HepG2 (cell line): ENCODE results near the gene ADAT3. TPM values are rescaled to one million over a fixed set of nuclear protein-coding genes. Genes with fewer than 3 reads are reported as not detected.

Source experiments
- ATAC-seq: fragments of 200-7000 bp; cut with Tn5 transposase; 3 replicates; pipeline ENCODE4 v1.9.1; 2020; ENCODE audit warnings: mild to moderate bottlenecking, moderate library complexity
- BruUV-seq: library from RNA; stranded (reverse); fragments of 400-500 nt; replicated peaks from 2 replicates; lab custom pipeline; 2021; lab: Mats Ljungman, UMichigan
- CTCF ChIA-PET: fragments of 300-600 bp; formaldehyde crosslinking; extraction: SDS; loops from one replicate; lab custom pipeline; 2021; ENCODE audit warnings: low total read pairs, inconsistent platforms, low intra/inter-chr PET ratio; lab: Yijun Ruan, JAX
- POLR2A ChIA-PET: fragments of 350-600 bp; sonication (Branson Sonifier 250); formaldehyde crosslinking; loops from one replicate; lab custom pipeline; 2020; ENCODE audit warnings: antibody characterized with exemption, inconsistent platforms; lab: Yijun Ruan, JAX
- DNase-seq: peaks from one replicate; pipeline ENCODE4 v3.0.0-alpha.2; 2015; ENCODE audit warnings: low spot score
- FAIRE-seq: peaks from 3 replicates; lab custom pipeline; 2011; peaks lifted over from hg19 to GRCh38; lab: Jason Lieb, UNC
- H2AFZ ChIP-seq: one replicate; pipeline ENCODE4 v1.6.1; 2011; ENCODE audit warnings: low read length, inconsistent platforms
- H3K27ac ChIP-seq: fragments of 300-600 bp; 3 replicates; pipeline ENCODE4 v1.8.0; 2011; ENCODE audit warnings: mixed run types, mild to moderate bottlenecking, mixed read lengths, low read length, inconsistent platforms; ENCODE audit not compliant: insufficient read depth; ENCODE audit errors: extremely low read length
- H3K27me3 ChIP-seq, 2 experiments: fragments of 200-600 bp in 1 of 2; 2 replicates in 1 of 2; 3 replicates in 1 of 2; pipeline versions ENCODE4 v1.6.0 to v1.8.0; 2011; ENCODE audit warnings: low read length in 2 of 2, mild to moderate bottlenecking in 2 of 2, moderate library complexity in 2 of 2, inconsistent platforms in 1 of 2; ENCODE audit not compliant: insufficient read depth in 2 of 2, control insufficient read depth in 1 of 2
- H3K36me3 ChIP-seq, 2 experiments: fragments of 200-600 bp in 1 of 2; replicated peaks in 1 of 2; 2 replicates in 1 of 2; 3 replicates in 1 of 2; pipeline versions ENCODE4 v1.5.1 to v1.8.0; 2011; ENCODE audit warnings: low read length in 2 of 2, inconsistent platforms in 1 of 2; ENCODE audit not compliant: insufficient read depth in 2 of 2, control insufficient read depth in 1 of 2
- H3K4me1 ChIP-seq: 2 replicates; pipeline ENCODE4 v1.5.1; 2012; ENCODE audit warnings: low read length, inconsistent platforms; ENCODE audit not compliant: insufficient read depth
- H3K4me2 ChIP-seq: 2 replicates; pipeline ENCODE4 v1.6.0; 2011; ENCODE audit warnings: low read depth, low read length, inconsistent platforms
- H3K4me3 ChIP-seq, 3 experiments: fragments of 200-600 bp in 1 of 3; sonication (generic), shearing (Covaris generic) in 1 of 3; replicated peaks in 1 of 3; 2 replicates each; pipeline ENCODE4 v1.5.1; 2011 to 2016; ENCODE audit warnings: low read length in 3 of 3, inconsistent platforms in 2 of 3, low read depth in 2 of 3, mild to moderate bottlenecking in 2 of 3, control low read depth in 1 of 3, mixed read lengths in 1 of 3; ENCODE audit not compliant: insufficient read depth in 1 of 3
- H3K79me2 ChIP-seq: one replicate; pipeline ENCODE4 v1.6.1; 2011; ENCODE audit warnings: low read length, inconsistent platforms; ENCODE audit not compliant: insufficient read depth
- H3K9ac ChIP-seq: 2 replicates; pipeline ENCODE4 v1.6.0; 2011; ENCODE audit warnings: mild to moderate bottlenecking, low read depth, low read length, inconsistent platforms; ENCODE audit not compliant: insufficient read depth
- H3K9me3 ChIP-seq: 2 replicates; pipeline ENCODE4 v1.5.1; 2012; ENCODE audit warnings: mild to moderate bottlenecking, low read length
- H4K20me1 ChIP-seq: 2 replicates; pipeline ENCODE4 v1.6.0; 2011; ENCODE audit warnings: inconsistent platforms, mild to moderate bottlenecking, low read length, moderate library complexity; ENCODE audit not compliant: insufficient read depth
- ATF7 ChIP-seq, 2 experiments: fragments of 450-650 bp in 1 of 2; sonication (generic) in 1 of 2; formaldehyde crosslinking in 1 of 2; IDR thresholded peaks; 2 replicates each; pipeline versions ENCODE4 v1.4.0 to v1.6.1; 2016 to 2020; ENCODE audit warnings: antibody characterized with exemption in 1 of 2, mild to moderate bottlenecking in 1 of 2, missing genetic modification reagents in 1 of 2
- ATM ChIP-seq: fragments of 450-650 bp; IDR thresholded peaks from 2 replicates; pipeline ENCODE4 v1.7.1; 2017; ENCODE audit warnings: mild to moderate bottlenecking, borderline replicate concordance
- BCL6 ChIP-seq: IDR thresholded peaks from 2 replicates; pipeline ENCODE4 v1.6.1; 2016; ENCODE audit warnings: missing genetic modification reagents, missing compliant biosample characterization
- GABPA ChIP-seq, 2 experiments: IDR thresholded peaks; 2 replicates each; pipeline ENCODE4 v1.6.1; 2011 to 2016; ENCODE audit warnings: low read depth in 2 of 2, low read length in 1 of 2, missing biosample characterization in 1 of 2, missing genetic modification characterization in 1 of 2
- LCORL ChIP-seq, 2 experiments: fragments of 450-650 bp in 1 of 2; sonication (generic) in 1 of 2; formaldehyde crosslinking in 1 of 2; IDR thresholded peaks; 2 replicates each; pipeline versions ENCODE4 v1.5.0 to v1.6.1; 2017 to 2020; ENCODE audit warnings: antibody characterized with exemption in 1 of 2, missing genetic modification reagents in 1 of 2
- MATR3 ChIP-seq: sonication (generic); formaldehyde crosslinking; IDR thresholded peaks from 2 replicates; pipeline ENCODE4 v1.4.0; 2020; ENCODE audit warnings: missing genetic modification reagents
- RBM22 ChIP-seq: fragments of 200-400 bp; formaldehyde crosslinking; optimal IDR thresholded peaks from 2 replicates; pipeline ENCODE3; 2017; ENCODE audit warnings: mild to moderate bottlenecking, low read length, moderate library complexity
- ZNF331 ChIP-seq: sonication (generic); formaldehyde crosslinking; IDR thresholded peaks from 2 replicates; pipeline ENCODE4 v1.4.0; 2020; ENCODE audit warnings: missing genetic modification reagents
- ZNF530 ChIP-seq: sonication (generic); formaldehyde crosslinking; IDR thresholded peaks from 2 replicates; pipeline ENCODE4 v1.5.0; 2020; ENCODE audit warnings: low read depth, mild to moderate bottlenecking, missing genetic modification reagents
- ZNF709 ChIP-seq: sonication (generic); formaldehyde crosslinking; IDR thresholded peaks from 2 replicates; pipeline ENCODE4 v1.5.0; 2020; ENCODE audit warnings: mild to moderate bottlenecking, missing genetic modification reagents
- ZSCAN29 ChIP-seq: sonication (generic); formaldehyde crosslinking; conservative IDR thresholded peaks from 2 replicates; pipeline ENCODE4 v1.4.0; 2020; ENCODE audit warnings: mild to moderate bottlenecking, missing genetic modification reagents
- WGBS: methylation state at CpG from one replicate; pipeline ENCODE4 v1.1.6; 2017; ENCODE audit warnings: low lambda C conversion rate; 5-methylcytosine and 5-hydroxymethylcytosine counted together
- in situ Hi-C: cut with HindIII; loops from 2 replicates; pipeline ENCODE4 v1.10.0; 2017; ENCODE audit warnings: low pct_unique_long_range_greater_than_20kb; ENCODE audit not compliant: extremely low pct_ligation_motif_present
- intact Hi-C: fragments of 100-400 bp; cut with micrococcal nuclease; formaldehyde crosslinking; loops from one replicate; pipeline ENCODE4 v1.10.0; 2022; ENCODE audit not compliant: unreplicated experiment
- polyA plus RNA-seq, 8 experiments: library from polyadenylated mRNA; depleted of rRNA in 3 of 8; stranded (reverse) in 7 of 8; unstranded in 1 of 8; fragments of >200 nt; fragmentation: Illumina TruSeq in 4 of 8; extraction: Trizol in 4 of 8; gene quantifications; 2 replicates each; pipeline versions ENCODE4 v1.2.1 to v1.2.3, GENCODE V29; 2011 to 2016; ENCODE audit warnings: low read depth in 4 of 8, missing spikeins in 1 of 8, mixed read lengths in 1 of 8; ENCODE audit not compliant: insufficient read depth in 1 of 8
- total RNA-seq, 5 experiments: library from RNA; depleted of rRNA; stranded (reverse); fragments of >200 nt; fragmentation: Illumina TruSeq; extraction: Trizol; gene quantifications; 2 replicates each; pipeline ENCODE4 v1.2.3, GENCODE V29; 2016; ENCODE audit warnings: low read depth in 1 of 5
- TF ChIP-seq, protein P1 (sequence below): sonication (generic); formaldehyde crosslinking; IDR thresholded peaks from 2 replicates; pipeline ENCODE4 v1.5.1; 2020; ENCODE audit warnings: missing genetic modification reagents, mild to moderate bottlenecking, borderline replicate concordance
- TF ChIP-seq, protein P2 (sequence below): sonication (generic); formaldehyde crosslinking; IDR thresholded peaks from 2 replicates; pipeline ENCODE4 v1.5.1; 2020; ENCODE audit warnings: missing genetic modification reagents, mild to moderate bottlenecking, borderline replicate concordance

ADAT3 gene
- total and polyA plus RNA-seq, 2 of the 13 experiments (the other 11 are each of a cell fraction or from before 2014, with no cell fraction given) = 0.95 to 3.5 TPM

DNA sequence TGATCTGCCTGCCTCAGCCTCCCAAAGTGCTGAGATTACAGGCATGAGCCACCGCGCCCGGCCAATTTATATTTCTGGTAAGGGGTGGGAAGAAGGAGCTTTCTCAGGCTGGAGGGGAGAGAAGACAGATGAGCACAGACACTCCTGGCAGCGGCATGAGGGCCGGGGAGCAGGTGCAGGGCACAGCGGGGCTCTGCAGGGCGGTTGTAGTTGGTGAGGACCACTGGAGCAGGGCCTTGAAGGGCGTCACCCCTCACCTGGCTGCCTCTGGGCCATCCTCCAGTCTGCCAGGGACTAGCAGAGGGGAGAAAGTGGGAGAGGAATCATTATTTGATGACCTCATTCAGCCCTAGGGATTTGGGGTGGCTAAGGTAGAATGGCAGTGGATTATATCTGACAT is 27.2 kb downstream of the ADAT3 start:
- WGBS = 83% methylated on average over 8 of the region's 8 CpGs
- no peaks in the 10 kb centered on the region for H3K79me2 ChIP-seq
- no TSS peak for BruUV-seq
- H3K36me3 ChIP-seq = no peaks in the 10 kb centered on the region
- CTCF ChIA-PET = no interaction called here
- no peaks in the 10 kb centered on the region; the same call in 1 of the 2 replicates for H3K9me3 ChIP-seq
- no peaks in the 10 kb centered on the region for H3K27me3 ChIP-seq
- DNase-seq (no peak), FAIRE-seq (no peak), ATAC-seq (no peak)
- no peak overlapping the region for H3K4me2 ChIP-seq
- intact Hi-C loops (no loop called here), in situ Hi-C loops (loop anchor here (10.0 kb wide), 1 partner anchor 132 kb away; no protein-coding TSS in a partner anchor)
- H3K4me3 ChIP-seq = no peak overlapping the region
- no peaks in the 10 kb centered on the region for H4K20me1 ChIP-seq
- TF ChIP-seq ZNF331 (CRISPR knock-in tag) (peak; percentile 99), ATF7 (IDR thresholded peaks at IDR 0.05) (peak; percentile 53; the same call in 1 of the 2 replicates), ATF7 (CRISPR knock-in tag; IDR thresholded peaks at IDR 0.05) (no peak), LCORL (IDR thresholded peaks at IDR 0.05) (no peak), LCORL (CRISPR knock-in tag; IDR thresholded peaks at IDR 0.05) (no peak), ZNF530 (CRISPR knock-in tag) (no peak), GABPA (IDR thresholded peaks at IDR 0.05; ENCODE audit: low read depth, low read length) (no peak), GABPA (CRISPR knock-in tag; IDR thresholded peaks at IDR 0.05; ENCODE audit: low read depth) (no peak), MATR3 (CRISPR knock-in tag) (no peak), BCL6 (no peak), ATM (no peak), ZNF709 (CRISPR knock-in tag) (no peak), RBM22 (no peak), ZSCAN29 (CRISPR knock-in tag) (no peak)
- TF ChIP-seq, protein P1, sequence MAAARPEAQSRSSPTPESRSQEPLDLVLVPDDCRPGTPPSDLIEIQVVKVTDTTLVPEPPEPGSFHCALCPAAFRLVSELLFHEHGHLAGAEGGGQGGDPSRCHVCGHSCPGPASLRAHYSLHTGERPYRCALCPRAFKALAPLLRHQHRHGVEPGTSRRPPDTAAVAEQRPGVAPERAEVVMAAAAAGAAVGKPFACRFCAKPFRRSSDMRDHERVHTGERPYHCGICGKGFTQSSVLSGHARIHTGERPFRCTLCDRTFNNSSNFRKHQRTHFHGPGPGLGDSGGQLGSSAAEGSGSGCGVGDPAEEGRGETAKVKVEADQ (CRISPR knock-in tag) = no peak
- TF ChIP-seq, protein P2, sequence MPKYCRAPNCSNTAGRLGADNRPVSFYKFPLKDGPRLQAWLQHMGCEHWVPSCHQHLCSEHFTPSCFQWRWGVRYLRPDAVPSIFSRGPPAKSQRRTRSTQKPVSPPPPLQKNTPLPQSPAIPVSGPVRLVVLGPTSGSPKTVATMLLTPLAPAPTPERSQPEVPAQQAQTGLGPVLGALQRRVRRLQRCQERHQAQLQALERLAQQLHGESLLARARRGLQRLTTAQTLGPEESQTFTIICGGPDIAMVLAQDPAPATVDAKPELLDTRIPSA (CRISPR knock-in tag) = no peak
- no peak overlapping the region for H3K9ac ChIP-seq
- POLR2A ChIA-PET = no interaction called here
- H3K4me1 ChIP-seq = peaks cover 31% of the 10 kb centered on the region
- H3K27ac ChIP-seq = no peak overlapping the region
- H2AFZ ChIP-seq = no peak overlapping the region
